Cardiac fibroblast (primary cell): ENCODE results near the gene POFUT1.
"Not testable (repeated sequence)": the region's sequence is repeated elsewhere in the genome, so short reads cannot be mapped to it uniquely, and the experiment has no call there.

ENCODE experiments used
- DNase-seq, 2 donors: peaks; one replicate each; pipeline versions ENCODE4 v3.0.0 to v3.0.0-alpha.2; 2010; ENCODE audit warnings: low read depth in 2 of 2
- H3K4me3 ChIP-seq, 2 donors: replicated peaks in 1 of 2; 1 replicate in 1 of 2; 2 replicates in 1 of 2; pipeline ENCODE4 v1.5.1; 2011; ENCODE audit warnings: low read depth in 2 of 2, low read length in 2 of 2, mild to moderate bottlenecking in 2 of 2, moderate library complexity in 1 of 2
- CTCF ChIP-seq: IDR thresholded peaks from one replicate; pipeline ENCODE4 v1.5.1; 2011; ENCODE audit warnings: low read depth, mild to moderate bottlenecking, low read length, inconsistent platforms

The POFUT1 gene

GRCh38 chr20:32163951-32164350 is 43.7 kb upstream of the POFUT1 start:
- DNase-seq = no peak
- H3K4me3 ChIP-seq = no peak overlapping the region
- TF ChIP-seq CTCF = no peak

- DNase-seq = peak; percentile 20 to 91
- H3K4me3 ChIP-seq = no peak overlapping the region
- TF ChIP-seq CTCF = no peak
These were observed 42.5 kb upstream of the POFUT1 start for GRCh38 chr20:32164984-32165735.

- TF ChIP-seq CTCF = no peak
- H3K4me3 ChIP-seq = no peak overlapping the region
- peak in 1 of 2 donors; percentile 71 for DNase-seq
These were observed 41.7 kb upstream of the POFUT1 start for GRCh38 chr20:32165836-32166545.

- no peak overlapping the region for H3K4me3 ChIP-seq
- no peak for TF ChIP-seq CTCF
- no peak for DNase-seq
These were observed 40.1 kb upstream of the POFUT1 start for GRCh38 chr20:32167552-32167951.

- no peak overlapping the region for H3K4me3 ChIP-seq
- DNase-seq = peak in 1 of 2 donors; percentile 72
- TF ChIP-seq CTCF = no peak
These were observed 39.3 kb upstream of the POFUT1 start for GRCh38 chr20:32168184-32168910.

GRCh38 chr20:32177696-32178095 is 30.0 kb upstream of the POFUT1 start:
- DNase-seq, H3K4me3 ChIP-seq: not testable (repeated sequence)

- no peak for DNase-seq
- TF ChIP-seq CTCF = no peak
- H3K4me3 ChIP-seq = no peak overlapping the region
These were observed 28.2 kb upstream of the POFUT1 start for GRCh38 chr20:32179515-32179914.
